ENCODE measurements around the gene SH2B2. TPM values are rescaled to one million over a fixed set of nuclear protein-coding genes. Genes with fewer than 3 reads are reported as not detected.

SH2B2 gene
- total and polyA plus RNA-seq, 4 donors, result 0.65 to 1.4 (median 1.0) TPM; not detected in 1

Small RNA genes lying within 50 kb of the gene (small RNA-seq; reads per million reads assigned to genes)
- not detected for gene AC005088.1
- gene MIR4285, result not detected
- gene RF00019, result not detected

Other genes starting within 250 kb of the SH2B2 start
- not detected for gene SPDYE6, start 69.6 kb downstream of the SH2B2 start, total RNA-seq
- 1 to 10 TPM in 1 of 2 donors, not detected in 1; 2.4 TPM for gene SPDYE6, start 69.6 kb downstream of the SH2B2 start, polyA plus RNA-seq
- gene PRKRIP1, start 109.5 kb downstream of the SH2B2 start, total RNA-seq, result 10 to 100 TPM in 1 of 2 donors, 1 to 10 TPM in 1; 6.8 to 15.8 TPM
- gene PRKRIP1, start 109.5 kb downstream of the SH2B2 start, polyA plus RNA-seq, result 1 to 10 TPM; 5.4 to 7.3 TPM
- gene ORAI2, start 146.7 kb downstream of the SH2B2 start, total RNA-seq, result 10 to 100 TPM in 1 of 2 donors, 1 to 10 TPM in 1; 5.5 to 10.3 TPM
- gene ORAI2, start 146.7 kb downstream of the SH2B2 start, polyA plus RNA-seq, result 1 to 10 TPM; 1.3 to 4.0 TPM
- gene ALKBH4, start 178.0 kb downstream of the SH2B2 start, total RNA-seq, result 1 to 10 TPM; 6.9 to 8.7 TPM
- gene ALKBH4, start 178.0 kb downstream of the SH2B2 start, polyA plus RNA-seq, result 1 to 10 TPM; 5.7 to 6.9 TPM
- gene LRWD1, start 178.1 kb downstream of the SH2B2 start, total RNA-seq, result 10 to 100 TPM; 14.3 to 15.3 TPM
- 10 to 100 TPM in 1 of 2 donors, 1 to 10 TPM in 1; 8.6 to 11.6 TPM for gene LRWD1, start 178.1 kb downstream of the SH2B2 start, polyA plus RNA-seq
- 10 to 100 TPM in 1 of 2 donors, 1 to 10 TPM in 1; 9.6 to 17.4 TPM for gene POLR2J, start 192.1 kb downstream of the SH2B2 start, total RNA-seq
- gene POLR2J, start 192.1 kb downstream of the SH2B2 start, polyA plus RNA-seq, result 10 to 100 TPM; 43.6 to 50.3 TPM
- gene RASA4B, start 230.9 kb downstream of the SH2B2 start, total RNA-seq, result 1 to 10 TPM in 1 of 2 donors, under 1 TPM in 1; 0.75 to 4.8 TPM
- under 1 TPM; 0.62 to 0.72 TPM for gene RASA4B, start 230.9 kb downstream of the SH2B2 start, polyA plus RNA-seq